ENCODE results near the gene GPR137.
"Not testable (repeated sequence)": the region's sequence is repeated elsewhere in the genome, so short reads cannot be mapped to it uniquely, and the experiment has no call there.

The GPR137 gene

GRCh38 chr11:64241491-64242374 lies 43.9 kb upstream of the GPR137 start:
- TF ChIP-seq POLR2A (IDR thresholded peaks at IDR 0.05; ENCODE audit: low read depth, low read length) (peak; percentile 51), POLR2AphosphoS5 (IDR thresholded peaks at IDR 0.05; ENCODE audit: low read depth, low read length) (peak; percentile 63), TAF1 (IDR thresholded peaks at IDR 0.05; ENCODE audit: low read depth, low read length) (0 out of 2 replicates have a peak, but pooled peaks have one; percentile 6), POU2F2 (IDR thresholded peaks at IDR 0.05; ENCODE audit: low read depth, low read length) (no peak)
- DNase-seq (ENCODE audit: insufficient read length, low spot score), result peak; percentile 88
- peak; percentile 66 for FAIRE-seq

GRCh38 chr11:64243236-64243854 lies 42.3 kb upstream of the GPR137 start:
- DNase-seq (ENCODE audit: insufficient read length, low spot score) (no peak), FAIRE-seq (no peak)
- TF ChIP-seq SPI1 (IDR thresholded peaks at IDR 0.05; ENCODE audit: low read depth, low read length), result no peak
- TF ChIP-seq POU2F2 (IDR thresholded peaks at IDR 0.05; ENCODE audit: low read depth, low read length), result no peak
- peak; percentile 38; the same call in 1 of the 2 replicates for TF ChIP-seq POLR2AphosphoS5 (IDR thresholded peaks at IDR 0.05; ENCODE audit: low read depth, low read length)
- TF ChIP-seq POLR2A (IDR thresholded peaks at IDR 0.05; ENCODE audit: low read depth, low read length), result 0 out of 2 replicates have a peak, but pooled peaks have one; percentile 54
- TF ChIP-seq PAX5 (IDR thresholded peaks at IDR 0.05; ENCODE audit: insufficient read depth, low read length, severe bottlenecking), result no peak
- no peak for TF ChIP-seq TAF1 (IDR thresholded peaks at IDR 0.05; ENCODE audit: low read depth, low read length)

DNA sequence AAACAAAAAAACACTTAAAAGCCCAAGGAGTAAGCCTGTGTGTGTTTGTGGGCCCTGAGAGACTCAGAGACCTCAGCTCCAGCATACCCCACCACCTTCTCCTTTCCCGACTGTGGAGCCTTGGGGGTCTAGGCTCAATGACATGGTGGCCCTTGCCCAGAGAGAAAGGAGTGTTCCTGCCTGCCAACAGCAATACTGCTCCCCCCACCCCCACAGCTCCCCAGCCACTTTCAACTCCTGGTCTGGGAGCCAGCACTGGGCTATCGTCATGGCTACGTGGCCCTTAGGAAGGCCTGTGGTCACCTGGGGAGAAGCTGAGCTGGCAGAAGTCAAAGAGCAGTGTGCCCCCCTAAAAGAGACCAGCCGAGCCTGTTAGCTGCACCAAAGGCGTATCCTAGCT lies 41.5 kb upstream of the GPR137 start:
- FAIRE-seq (no peak), DNase-seq (ENCODE audit: insufficient read length, low spot score) (no peak)
- no peak; the same call in 1 of the 2 replicates for TF ChIP-seq POLR2AphosphoS5 (IDR thresholded peaks at IDR 0.05; ENCODE audit: low read depth, low read length)
- no peak for TF ChIP-seq PAX5 (IDR thresholded peaks at IDR 0.05; ENCODE audit: insufficient read depth, low read length, severe bottlenecking)
- no peak for TF ChIP-seq SPI1 (IDR thresholded peaks at IDR 0.05; ENCODE audit: low read depth, low read length)
- no peak; the same call in 1 of the 2 replicates for TF ChIP-seq POLR2A (IDR thresholded peaks at IDR 0.05; ENCODE audit: low read depth, low read length)
- TF ChIP-seq TAF1 (IDR thresholded peaks at IDR 0.05; ENCODE audit: low read depth, low read length), result no peak
- no peak for TF ChIP-seq POU2F2 (IDR thresholded peaks at IDR 0.05; ENCODE audit: low read depth, low read length)

DNA sequence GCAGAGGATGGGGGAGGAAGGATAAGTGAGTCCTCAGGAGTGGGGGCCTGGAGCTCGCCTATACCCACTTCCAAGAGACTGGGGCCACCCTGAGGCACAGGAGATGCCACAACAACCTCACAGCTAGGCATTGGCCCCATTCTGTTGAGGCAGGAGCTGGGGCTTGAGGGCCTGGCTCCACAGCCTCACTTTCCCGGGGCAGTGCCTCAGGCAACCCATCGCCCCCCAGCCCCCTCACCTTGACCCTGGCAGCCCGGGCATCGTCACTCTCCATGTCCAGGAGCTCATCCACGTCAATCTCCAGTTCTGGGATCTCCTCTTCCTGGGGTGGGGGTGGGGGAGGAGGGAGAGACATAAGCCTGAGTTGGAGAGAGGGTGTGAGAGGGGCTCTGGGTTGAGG lies 40.7 kb upstream of the GPR137 start:
- TF ChIP-seq POLR2AphosphoS5 (IDR thresholded peaks at IDR 0.05; ENCODE audit: low read depth, low read length) (peak; percentile 61; the same call in 1 of the 2 replicates), SPI1 (IDR thresholded peaks at IDR 0.05; ENCODE audit: low read depth, low read length) (no peak)
- DNase-seq (ENCODE audit: insufficient read length, low spot score) (no peak), FAIRE-seq (no peak)

DNA sequence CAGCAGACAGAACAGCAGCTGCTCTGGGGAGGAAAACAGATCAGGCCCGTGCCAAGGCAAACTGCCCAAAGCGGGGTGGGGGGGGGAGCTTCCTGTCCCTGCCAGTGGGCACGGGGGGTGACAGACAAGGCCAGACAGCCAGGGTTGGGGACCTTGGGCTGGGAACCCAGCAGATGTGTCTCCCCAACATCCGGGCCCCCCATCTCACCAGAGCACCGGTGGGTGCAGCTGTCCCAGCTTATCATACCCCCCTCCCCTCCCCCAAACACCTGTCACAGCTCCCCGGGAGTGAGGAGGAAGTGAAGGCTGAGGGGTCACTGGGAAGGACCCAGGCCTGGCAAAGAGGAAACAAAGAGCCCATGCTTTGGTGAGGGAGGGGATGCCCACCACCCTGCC lies 40.2 kb upstream of the GPR137 start:
- DNase-seq (ENCODE audit: insufficient read length, low spot score) (no peak), FAIRE-seq (no peak)
- no peak for TF ChIP-seq POU2F2 (IDR thresholded peaks at IDR 0.05; ENCODE audit: low read depth, low read length)
- TF ChIP-seq SPI1 (IDR thresholded peaks at IDR 0.05; ENCODE audit: low read depth, low read length), result no peak; the same call in 1 of the 2 replicates
- TF ChIP-seq POLR2A (IDR thresholded peaks at IDR 0.05; ENCODE audit: low read depth, low read length), result no peak
- TF ChIP-seq POLR2AphosphoS5 (IDR thresholded peaks at IDR 0.05; ENCODE audit: low read depth, low read length), result no peak
- TF ChIP-seq TAF1 (IDR thresholded peaks at IDR 0.05; ENCODE audit: low read depth, low read length), result no peak
- no peak for TF ChIP-seq PAX5 (IDR thresholded peaks at IDR 0.05; ENCODE audit: insufficient read depth, low read length, severe bottlenecking)

DNA sequence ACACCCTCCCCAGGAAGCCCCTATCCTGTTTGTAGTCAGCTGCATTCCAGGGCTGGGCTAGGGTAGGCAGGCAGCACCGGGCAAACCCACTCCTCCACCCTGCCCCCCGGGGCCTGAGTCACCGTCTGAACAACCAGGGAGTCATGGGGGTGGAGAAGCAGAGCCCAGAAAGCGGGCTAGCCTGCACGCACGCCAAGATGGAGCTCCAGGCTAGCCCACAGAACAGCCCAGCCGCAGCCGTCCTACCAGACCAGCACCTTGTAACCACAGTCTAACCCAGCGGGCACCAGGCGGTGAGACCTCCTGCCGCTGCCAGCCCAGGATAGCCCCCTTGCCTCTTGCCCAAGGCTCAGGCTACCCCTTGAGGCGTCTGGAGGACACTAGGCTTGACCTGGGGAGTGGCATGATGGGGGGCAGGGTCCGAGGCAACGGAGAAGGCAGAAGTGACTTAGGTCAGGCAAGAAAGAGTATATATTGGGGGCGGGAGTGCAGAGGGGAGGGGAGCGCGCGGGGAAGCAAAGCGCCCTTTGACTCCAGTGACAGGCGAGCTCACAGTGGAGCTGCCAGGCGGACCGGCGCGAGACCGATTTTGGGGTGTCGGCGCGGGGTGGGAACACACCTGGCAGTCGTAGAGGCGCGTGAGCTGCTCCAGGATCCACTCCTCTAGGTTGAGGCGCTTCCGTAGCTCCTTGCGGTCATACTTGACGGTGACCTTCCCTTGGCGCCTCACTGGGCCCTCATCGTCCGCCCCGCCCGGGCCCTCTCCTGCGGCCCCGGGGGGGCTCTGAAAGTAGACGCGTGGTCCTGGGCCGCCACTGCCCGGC lies 39.6 kb upstream of the GPR137 start:
- DNase-seq (ENCODE audit: insufficient read length, low spot score) (no peak), FAIRE-seq (peak; percentile 16)
- TF ChIP-seq POLR2A (IDR thresholded peaks at IDR 0.05; ENCODE audit: low read depth, low read length) (0 out of 2 replicates have a peak, but pooled peaks have one; percentile 23), PAX5 (IDR thresholded peaks at IDR 0.05; ENCODE audit: insufficient read depth, low read length, severe bottlenecking) (no peak), TAF1 (IDR thresholded peaks at IDR 0.05; ENCODE audit: low read depth, low read length) (0 out of 2 replicates have a peak, but pooled peaks have one; percentile 17)

DNA sequence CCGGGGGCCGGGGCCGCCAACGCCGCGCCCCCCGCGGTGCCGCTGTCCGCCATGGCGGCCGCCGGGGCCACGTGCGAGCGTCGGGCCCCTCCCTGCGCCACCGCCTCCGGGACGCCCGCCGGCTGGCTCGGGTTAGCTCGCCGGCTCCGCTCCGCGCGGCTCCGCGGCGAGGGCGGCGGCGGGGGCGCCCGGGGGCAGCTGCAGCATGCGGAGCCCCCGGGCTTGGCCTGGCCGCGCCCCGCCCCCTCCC lies 39.1 kb upstream of the GPR137 start:
- FAIRE-seq; DNase-seq (ENCODE audit: insufficient read length, low spot score): not testable (repeated sequence)

GRCh38 chr11:64246871-64247728 lies 38.5 kb upstream of the GPR137 start, which contains the start of gene PPP1R14B:
Gene PPP1R14B (minus strand): TSS chr11:64246943. CDS start chr11:64246673, 270 bp downstream.
- FAIRE-seq (peak; percentile 59), DNase-seq (ENCODE audit: insufficient read length, low spot score) (peak; percentile 85)
- TF ChIP-seq POU2F2 (IDR thresholded peaks at IDR 0.05; ENCODE audit: low read depth, low read length), result no peak
- TF ChIP-seq PAX5 (IDR thresholded peaks at IDR 0.05; ENCODE audit: insufficient read depth, low read length, severe bottlenecking), result no peak
- no peak for TF ChIP-seq POLR2AphosphoS5 (IDR thresholded peaks at IDR 0.05; ENCODE audit: low read depth, low read length)
- TF ChIP-seq TAF1 (IDR thresholded peaks at IDR 0.05; ENCODE audit: low read depth, low read length), result no peak
- no peak for TF ChIP-seq POLR2A (IDR thresholded peaks at IDR 0.05; ENCODE audit: low read depth, low read length)
